OCI-LY7 (cell line): ENCODE data around the gene PAQR6. TPM values are rescaled to one million over a fixed set of nuclear protein-coding genes. Genes with fewer than 3 reads are reported as not detected.
A peak's percentile ranks its signal among the peaks of the same experiment; 100 is the strongest.

Experiments used
- BruUV-seq: library from RNA; stranded (reverse); fragments of 400-500 nt; replicated peaks from 2 replicates; lab custom pipeline; 2021; lab: Mats Ljungman, UMichigan
- CTCF ChIA-PET: fragments of 300-600 bp; sonication (Branson Sonifier 250); formaldehyde crosslinking; loops from one replicate; lab custom pipeline; 2022; ENCODE audit warnings: antibody characterized with exemption; ENCODE audit not compliant: unreplicated experiment; lab: Charles Lee
- POLR2A ChIA-PET: fragments of 300-600 bp; sonication (Branson Sonifier 250); formaldehyde crosslinking; loops from one replicate; lab custom pipeline; 2022; ENCODE audit warnings: antibody characterized with exemption; lab: Charles Lee
- DNase-seq: peaks from one replicate; pipeline ENCODE4 v3.0.0-alpha.2; 2015; ENCODE audit warnings: low spot score
- H2AFZ ChIP-seq: fragments of 200-600 bp; sonication (generic), shearing (Covaris generic); 2 replicates; pipeline ENCODE4 v1.6.1; 2014; ENCODE audit warnings: mild to moderate bottlenecking, antibody characterized with exemption, low read length, moderate library complexity
- H3K27ac ChIP-seq: fragments of 200-600 bp; sonication (generic); 2 replicates; pipeline ENCODE4 v1.5.1; 2014; ENCODE audit warnings: mixed run types, low read depth, mild to moderate bottlenecking, moderate library complexity, low read length, inconsistent platforms; ENCODE audit not compliant: poor library complexity, severe bottlenecking
- H3K36me3 ChIP-seq: fragments of 200-600 bp; sonication (generic); 2 replicates; pipeline ENCODE4 v1.6.1; 2014; ENCODE audit warnings: mild to moderate bottlenecking, antibody characterized with exemption, low read length, moderate library complexity, mixed read lengths; ENCODE audit not compliant: insufficient read depth
- H3K4me1 ChIP-seq: fragments of 200-600 bp; sonication (generic); 2 replicates; pipeline ENCODE4 v1.5.1; 2014; ENCODE audit warnings: mild to moderate bottlenecking, low read length; ENCODE audit not compliant: insufficient read depth, poor library complexity, severe bottlenecking
- H3K4me2 ChIP-seq: fragments of 200-600 bp; sonication (generic); 2 replicates; pipeline ENCODE4 v1.6.1; 2014; ENCODE audit warnings: mild to moderate bottlenecking, low read length
- H3K4me3 ChIP-seq: fragments of 200-600 bp; sonication (generic); 2 replicates; pipeline ENCODE4 v1.5.1; 2014; ENCODE audit warnings: mild to moderate bottlenecking, low read depth, low read length; ENCODE audit not compliant: poor library complexity, severe bottlenecking
- H3K79me2 ChIP-seq: fragments of 200-600 bp; sonication (generic); 2 replicates; pipeline ENCODE4 v1.6.1; 2016; ENCODE audit warnings: low read depth, mild to moderate bottlenecking, low read length, moderate library complexity, mixed read lengths; ENCODE audit not compliant: insufficient read depth
- H3K9me2 ChIP-seq: fragments of 200-600 bp; sonication (generic); 2 replicates; pipeline ENCODE4 v1.6.1; 2016; ENCODE audit warnings: mild to moderate bottlenecking, low read length, mixed read lengths; ENCODE audit not compliant: insufficient read depth
- H3K9me3 ChIP-seq: fragments of 200-600 bp; sonication (generic); 2 replicates; pipeline ENCODE4 v1.6.1; 2014; ENCODE audit warnings: mild to moderate bottlenecking, mixed run types, low read length, mixed read lengths
- H4K20me1 ChIP-seq: fragments of 200-600 bp; sonication (generic); 2 replicates; pipeline ENCODE4 v1.6.1; 2014; ENCODE audit warnings: mild to moderate bottlenecking, antibody characterized with exemption, low read length, moderate library complexity, mixed read lengths; ENCODE audit not compliant: insufficient read depth
- EZH2phosphoT487 ChIP-seq: fragments of 200-600 bp; sonication (generic); IDR thresholded peaks from 2 replicates; pipeline ENCODE4 v1.6.1; 2018; ENCODE audit warnings: low read depth, borderline replicate concordance, mild to moderate bottlenecking, mixed run types, antibody characterized with exemption, low read length, moderate library complexity, mixed read lengths
- intact Hi-C: fragments of 100-400 bp; cut with micrococcal nuclease; formaldehyde crosslinking; loops from one replicate; pipeline ENCODE4 v1.10.0; 2022; ENCODE audit not compliant: unreplicated experiment
- total RNA-seq, 2 experiments: library from RNA; depleted of rRNA in 1 of 2; stranded (reverse); fragments of >200 nt in 1 of 2; shearing (Covaris generic) in 1 of 2; gene quantifications; 2 replicates each; pipeline ENCODE4 v1.2.3, GENCODE V29; 2014 to 2022
- TF ChIP-seq, protein P1 (sequence below): fragments of 200-600 bp; sonication (generic); conservative IDR thresholded peaks from 2 replicates; pipeline ENCODE4 v1.5.1; 2014; ENCODE audit warnings: mild to moderate bottlenecking, antibody characterized with exemption, low read length, moderate library complexity, mixed read lengths

Gene PAQR6
- total RNA-seq, 2 experiments from 2014 or later: 4.2 to 15.7 TPM

DNA sequence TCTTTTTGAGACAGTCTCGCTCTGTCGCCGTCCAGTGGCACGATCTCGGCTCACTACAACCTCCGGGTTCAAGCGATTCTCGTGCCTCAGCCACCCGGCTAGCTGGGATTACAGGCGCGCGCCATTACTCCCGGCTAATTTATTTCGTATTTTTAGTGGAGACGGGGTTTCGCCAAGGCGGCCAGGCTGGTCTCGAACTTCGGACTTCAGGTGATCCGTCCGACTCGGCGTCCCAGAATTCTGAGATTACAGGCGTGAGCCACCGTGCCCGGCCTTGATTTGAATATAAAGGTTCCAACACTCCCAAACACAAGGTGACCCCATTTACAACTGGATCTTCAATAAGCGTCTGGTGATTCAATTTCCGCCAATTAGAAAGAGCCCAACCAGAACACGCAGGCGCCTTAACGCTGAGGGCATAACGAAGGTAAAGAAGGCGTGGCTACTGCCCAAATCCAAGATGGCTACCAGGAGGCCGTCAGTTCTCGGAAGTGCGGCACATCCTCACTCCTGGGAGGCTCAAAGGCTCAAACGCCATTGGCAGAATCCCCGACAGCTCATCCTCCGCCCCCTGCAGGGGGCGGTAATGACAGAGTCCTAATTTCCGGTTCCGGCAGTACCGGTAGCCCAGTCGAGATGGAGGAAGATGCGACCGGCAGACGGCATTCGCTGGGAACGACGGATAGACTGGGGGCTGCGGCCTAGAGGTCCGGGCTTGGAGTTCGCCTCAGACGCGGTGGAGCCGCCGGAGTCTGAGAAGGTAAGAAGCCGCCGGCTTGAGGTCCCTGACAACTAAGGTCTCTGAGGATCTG lies 54.2 kb downstream of the PAQR6 start, which contains the start of gene SLC25A44:
Gene SLC25A44, plus strand, starts transcription at position 617 of the 812 bp plus-strand sequence. CDS start 5,744 bp downstream, outside the sequence.
- no peak for TF ChIP-seq EZH2phosphoT487
- TF ChIP-seq, protein P1, sequence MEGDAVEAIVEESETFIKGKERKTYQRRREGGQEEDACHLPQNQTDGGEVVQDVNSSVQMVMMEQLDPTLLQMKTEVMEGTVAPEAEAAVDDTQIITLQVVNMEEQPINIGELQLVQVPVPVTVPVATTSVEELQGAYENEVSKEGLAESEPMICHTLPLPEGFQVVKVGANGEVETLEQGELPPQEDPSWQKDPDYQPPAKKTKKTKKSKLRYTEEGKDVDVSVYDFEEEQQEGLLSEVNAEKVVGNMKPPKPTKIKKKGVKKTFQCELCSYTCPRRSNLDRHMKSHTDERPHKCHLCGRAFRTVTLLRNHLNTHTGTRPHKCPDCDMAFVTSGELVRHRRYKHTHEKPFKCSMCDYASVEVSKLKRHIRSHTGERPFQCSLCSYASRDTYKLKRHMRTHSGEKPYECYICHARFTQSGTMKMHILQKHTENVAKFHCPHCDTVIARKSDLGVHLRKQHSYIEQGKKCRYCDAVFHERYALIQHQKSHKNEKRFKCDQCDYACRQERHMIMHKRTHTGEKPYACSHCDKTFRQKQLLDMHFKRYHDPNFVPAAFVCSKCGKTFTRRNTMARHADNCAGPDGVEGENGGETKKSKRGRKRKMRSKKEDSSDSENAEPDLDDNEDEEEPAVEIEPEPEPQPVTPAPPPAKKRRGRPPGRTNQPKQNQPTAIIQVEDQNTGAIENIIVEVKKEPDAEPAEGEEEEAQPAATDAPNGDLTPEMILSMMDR: peak; percentile 56
- ChIA-PET CTCF (interaction anchor here (1.5 kb wide), 1 partner anchor 19 kb away, joined by 4 read pairs; the partner anchor contains the start of gene PMF1), POLR2A (interaction anchor here (0.6 to 2.2 kb wide), 8 partner anchors 10 to 140 kb away, joined by 3 to 12 read pairs (median 4); partner anchors contain the start of genes PMF1 and UBQLN4)
- Histone ChIP-seq H3K36me3 (peaks cover 24% of the 10 kb centered on the region), H3K4me3 (peak within 1 kb of the TSS; percentile 80), H3K4me2 (peak within 1 kb of the TSS; percentile 90), H3K79me2 (peaks cover 37% of the 10 kb centered on the region), H3K9me3 (peaks cover 7% of the 10 kb centered on the region; the same call in 1 of the 2 replicates), H3K27ac (peak within 1 kb of the TSS; percentile 52), H3K4me1 (peaks cover 24% of the 10 kb centered on the region), H2AFZ (peak within 1 kb of the TSS; percentile 69; the same call in 1 of the 2 replicates), H4K20me1 (peaks cover 7% of the 10 kb centered on the region), H3K9me2 (no peaks in the 10 kb centered on the region)
- intact Hi-C loops: loop anchor here (1.0 to 2.0 kb wide), 2 partner anchors 37 to 42 kb away; no protein-coding TSS in a partner anchor
- DNase-seq: peak; percentile 99
- no TSS peak for BruUV-seq

Other genes with a start within 250 kb of the PAQR6 start
- gene SSR2, start 227.1 kb downstream of the PAQR6 start, total RNA-seq (2014; rRNA removed; shearing (Covaris generic)): 109 and 147 TPM in 2 replicates
- gene SSR2, start 227.1 kb downstream of the PAQR6 start, total RNA-seq (2022): 153 and 157 TPM in 2 replicates
- gene UBQLN4, start 194.3 kb downstream of the PAQR6 start, total RNA-seq (2014; rRNA removed; shearing (Covaris generic)): 20.8 and 33.2 TPM in 2 replicates
- 37.1 and 40.3 TPM in 2 replicates for gene UBQLN4, start 194.3 kb downstream of the PAQR6 start, total RNA-seq (2022)
- 71.3 and 103 TPM in 2 replicates for gene LAMTOR2, start 193.3 kb downstream of the PAQR6 start, total RNA-seq (2014; rRNA removed; shearing (Covaris generic))
- gene LAMTOR2, start 193.3 kb downstream of the PAQR6 start, total RNA-seq (2022): 52.1 and 55.2 TPM in 2 replicates
- not detected in 2 replicates for gene RAB25, start 186.9 kb downstream of the PAQR6 start, total RNA-seq (2014; rRNA removed; shearing (Covaris generic))
- 0.48 TPM in 1 of 2 replicates, not detected in the other for gene RAB25, start 186.9 kb downstream of the PAQR6 start, total RNA-seq (2022)
- 4.5 and 5.3 TPM in 2 replicates for gene MEX3A, start 165.6 kb downstream of the PAQR6 start, total RNA-seq (2014; rRNA removed; shearing (Covaris generic))
- 5.3 and 5.5 TPM in 2 replicates for gene MEX3A, start 165.6 kb downstream of the PAQR6 start, total RNA-seq (2022)
- 12.9 and 14.3 TPM in 2 replicates for gene LMNA, start 133.3 kb downstream of the PAQR6 start, total RNA-seq (2014; rRNA removed; shearing (Covaris generic))
- 5.0 and 6.5 TPM in 2 replicates for gene LMNA, start 133.3 kb downstream of the PAQR6 start, total RNA-seq (2022)
- gene SEMA4A, start 94.5 kb downstream of the PAQR6 start, total RNA-seq (2014; rRNA removed; shearing (Covaris generic)): 77.8 and 81.2 TPM in 2 replicates
- gene SEMA4A, start 94.5 kb downstream of the PAQR6 start, total RNA-seq (2022): 196 and 205 TPM in 2 replicates
- 8.5 and 11.0 TPM in 2 replicates for gene SLC25A44, start 54.0 kb downstream of the PAQR6 start, total RNA-seq (2014; rRNA removed; shearing (Covaris generic))
- gene SLC25A44, start 54.0 kb downstream of the PAQR6 start, total RNA-seq (2022): 22.5 and 26.1 TPM in 2 replicates
- gene PMF1, start 35.0 kb downstream of the PAQR6 start, total RNA-seq (2014; rRNA removed; shearing (Covaris generic)): 82.5 and 88.3 TPM in 2 replicates
- 67.5 and 75.5 TPM in 2 replicates for gene PMF1, start 35.0 kb downstream of the PAQR6 start, total RNA-seq (2022)
- gene BGLAP, start 5.9 kb downstream of the PAQR6 start, total RNA-seq (2014; rRNA removed; shearing (Covaris generic)): 4.2 and 6.0 TPM in 2 replicates
- 3.7 and 4.7 TPM in 2 replicates for gene BGLAP, start 5.9 kb downstream of the PAQR6 start, total RNA-seq (2022)
- gene SMG5, start 34.8 kb upstream of the PAQR6 start, total RNA-seq (2014; rRNA removed; shearing (Covaris generic)): 87.0 and 87.9 TPM in 2 replicates
- 88.9 and 99.0 TPM in 2 replicates for gene SMG5, start 34.8 kb upstream of the PAQR6 start, total RNA-seq (2022)
- 5.0 and 6.2 TPM in 2 replicates for gene TMEM79, start 36.3 kb upstream of the PAQR6 start, total RNA-seq (2014; rRNA removed; shearing (Covaris generic))
- 6.8 and 7.4 TPM in 2 replicates for gene TMEM79, start 36.3 kb upstream of the PAQR6 start, total RNA-seq (2022)
- 0.60 TPM in 1 of 2 replicates, not detected in the other for gene GLMP, start 47.6 kb upstream of the PAQR6 start, total RNA-seq (2014; rRNA removed; shearing (Covaris generic))
- gene GLMP, start 47.6 kb upstream of the PAQR6 start, total RNA-seq (2022): 4.9 and 8.0 TPM in 2 replicates
- 0.63 and 1.2 TPM in 2 replicates for gene VHLL, start 51.3 kb upstream of the PAQR6 start, total RNA-seq (2014; rRNA removed; shearing (Covaris generic))
- 0.59 TPM in 1 of 2 replicates, not detected in the other for gene VHLL, start 51.3 kb upstream of the PAQR6 start, total RNA-seq (2022)
- gene CCT3, start 90.2 kb upstream of the PAQR6 start, total RNA-seq (2014; rRNA removed; shearing (Covaris generic)): 385 and 407 TPM in 2 replicates
- gene CCT3, start 90.2 kb upstream of the PAQR6 start, total RNA-seq (2022): 321 and 387 TPM in 2 replicates
- 2.3 TPM in 1 of 2 replicates, not detected in the other for gene TSACC, start 90.5 kb upstream of the PAQR6 start, total RNA-seq (2014; rRNA removed; shearing (Covaris generic))
- 1.9 and 2.0 TPM in 2 replicates for gene TSACC, start 90.5 kb upstream of the PAQR6 start, total RNA-seq (2022)
- gene RHBG, start 121.2 kb upstream of the PAQR6 start, total RNA-seq (2014; rRNA removed; shearing (Covaris generic)): not detected in 2 replicates
- gene RHBG, start 121.2 kb upstream of the PAQR6 start, total RNA-seq (2022): not detected in 2 replicates